ENCODE data around the gene RGL2. TPM values are rescaled to one million over a fixed set of nuclear protein-coding genes. Genes with fewer than 3 reads are reported as not detected.

The RGL2 gene
- total RNA-seq, 1 experiment from 2014 or later, result 71.3 TPM

DNA sequence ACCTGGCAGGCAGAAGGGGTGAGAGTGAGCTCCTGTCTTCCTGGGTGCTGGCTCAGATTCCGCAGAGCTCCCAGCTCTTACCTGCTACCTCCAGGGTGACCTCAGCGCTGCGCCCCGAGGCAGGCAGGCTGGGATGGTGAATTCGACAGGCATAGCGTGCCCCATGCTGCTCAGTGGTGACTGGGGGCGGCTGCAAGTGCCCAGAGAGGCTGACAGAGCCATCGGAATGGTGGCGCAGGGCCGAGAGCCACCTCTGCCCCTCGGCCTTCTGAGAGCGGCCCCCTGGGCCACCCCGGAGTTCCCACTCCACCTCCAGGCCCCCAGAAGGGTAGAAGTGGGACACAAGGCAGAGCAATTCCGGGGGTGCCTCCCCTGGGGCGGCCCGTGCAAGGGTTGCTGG, 5.5 kb upstream of the RGL2 start:
- Mint-ChIP-seq H3K27me3 (ENCODE audit: insufficient read depth, unreplicated experiment) (no peaks in the 10 kb centered on the region), H3K36me3 (ENCODE audit: insufficient read depth, unreplicated experiment) (peaks cover 25% of the 10 kb centered on the region), H3K4me1 (ENCODE audit: low read depth, unreplicated experiment) (no peaks in the 10 kb centered on the region), H3K4me3 (ENCODE audit: unreplicated experiment) (no peak overlapping the region), H3K27ac (ENCODE audit: unreplicated experiment) (no peak overlapping the region), H3K9me3 (ENCODE audit: unreplicated experiment) (no peaks in the 10 kb centered on the region)
- ChIA-PET CTCF (no interaction called here), POLR2A (no interaction called here)
- no peak for DNase-seq
- H3K9me3 ChIP-seq, result no peaks in the 10 kb centered on the region
- intact Hi-C loops (cut with micrococcal nuclease; ENCODE audit: unreplicated experiment), result no loop called here
- H3K4me3 ChIP-seq (ENCODE audit: low read depth, low read length), result no peak overlapping the region
- no TSS peak for BruUV-seq (replicated peaks)
- TF ChIP-seq CTCF (IDR thresholded peaks at IDR 0.05; ENCODE audit: insufficient read depth in 1 of 2, low read depth in 1 of 2, low read length in 1 of 2, severe bottlenecking in 1 of 2, unreplicated experiment in 1 of 2), result no peak
- no peaks in the 10 kb centered on the region; the same call in 1 of the 2 replicates for H3K4me1 ChIP-seq
- no peaks in the 10 kb centered on the region for H3K36me3 ChIP-seq (ENCODE audit: control insufficient read depth, insufficient read depth, low read length)
- H3K27me3 ChIP-seq (replicated peaks; ENCODE audit: control insufficient read depth, insufficient read depth, low read length), result no peaks in the 10 kb centered on the region

DNA sequence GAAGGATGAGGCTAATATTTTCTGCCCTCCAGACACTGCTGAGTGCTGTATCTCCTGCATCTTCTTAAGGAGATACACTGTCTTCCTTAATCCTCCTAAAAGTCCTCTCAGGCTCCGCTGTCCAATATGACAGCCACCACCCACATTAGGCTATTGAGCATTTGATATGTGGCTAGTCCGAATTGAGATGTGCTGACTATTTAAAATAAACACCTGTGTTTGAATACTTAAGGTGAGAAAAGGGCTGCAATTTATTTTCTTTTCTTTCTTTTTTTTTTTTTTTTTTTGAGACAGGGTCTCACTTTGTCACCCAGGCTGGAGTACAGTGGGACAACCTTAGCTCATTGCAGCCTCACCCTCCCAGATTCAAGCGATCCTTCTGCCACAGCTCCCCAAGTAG, 3.1 kb upstream of the RGL2 start:
- Histone ChIP-seq H3K4me1 (peaks cover 6% of the 10 kb centered on the region), H3K36me3 (ENCODE audit: control insufficient read depth, insufficient read depth, low read length) (no peaks in the 10 kb centered on the region; the same call in 1 of the 2 replicates), H3K9me3 (no peaks in the 10 kb centered on the region), H3K4me3 (ENCODE audit: low read depth, low read length) (no peak overlapping the region), H3K27me3 (replicated peaks; ENCODE audit: control insufficient read depth, insufficient read depth, low read length) (no peaks in the 10 kb centered on the region)
- Mint-ChIP-seq H3K27me3 (ENCODE audit: insufficient read depth, unreplicated experiment) (no peaks in the 10 kb centered on the region), H3K4me1 (ENCODE audit: low read depth, unreplicated experiment) (peaks cover 6% of the 10 kb centered on the region), H3K4me3 (ENCODE audit: unreplicated experiment) (no peak overlapping the region), H3K9me3 (ENCODE audit: unreplicated experiment) (no peaks in the 10 kb centered on the region), H3K36me3 (ENCODE audit: insufficient read depth, unreplicated experiment) (peaks cover 43% of the 10 kb centered on the region), H3K27ac (ENCODE audit: unreplicated experiment) (no peak overlapping the region)
- intact Hi-C loops (cut with micrococcal nuclease; ENCODE audit: unreplicated experiment), result no loop called here
- no TSS peak for BruUV-seq (replicated peaks)
- no peak for TF ChIP-seq CTCF (IDR thresholded peaks at IDR 0.05; ENCODE audit: insufficient read depth in 1 of 2, low read depth in 1 of 2, low read length in 1 of 2, severe bottlenecking in 1 of 2, unreplicated experiment in 1 of 2)
- ChIA-PET POLR2A (interaction anchor here (0.7 kb wide), 1 partner anchor 128 kb away, joined by 13 read pairs; no protein-coding TSS in a partner anchor), CTCF (no interaction called here)
- DNase-seq, result no peak

DNA sequence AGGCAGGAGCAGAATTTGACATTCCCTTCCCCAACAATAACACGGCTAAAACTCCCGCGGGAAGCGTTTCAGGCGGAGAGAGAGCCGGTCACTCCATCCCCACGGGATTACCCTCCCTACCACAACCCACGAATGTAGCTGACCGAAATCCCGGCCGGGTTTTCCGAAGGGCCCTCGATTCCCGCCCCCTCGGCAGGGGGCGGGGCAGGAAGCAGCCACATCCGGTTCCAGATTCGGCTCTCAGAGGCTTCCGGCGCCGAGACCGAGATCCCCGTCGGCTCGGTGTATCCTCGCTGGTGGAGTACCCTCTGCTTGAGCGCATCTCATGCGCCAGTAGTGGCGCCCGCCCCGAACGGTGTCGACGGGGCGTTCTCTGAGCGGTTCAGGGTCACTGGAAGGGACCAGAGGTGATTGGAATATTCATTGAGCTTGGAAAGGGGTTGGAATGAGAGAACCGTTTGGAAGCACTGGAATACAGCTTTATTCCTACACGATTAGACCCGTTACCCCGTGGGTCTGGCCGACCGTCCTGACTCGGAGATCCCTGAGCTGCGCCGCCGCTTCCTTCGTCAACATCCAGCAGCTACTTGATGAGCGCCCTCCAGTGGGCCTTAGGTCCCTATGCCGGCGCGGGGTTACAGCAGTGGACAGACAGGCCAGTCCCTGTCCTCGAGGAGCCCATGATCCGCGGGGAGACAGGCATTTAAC, 649 bp upstream of the RGL2 start:
- Histone ChIP-seq H3K4me1 (peaks cover 13% of the 10 kb centered on the region), H3K4me3 (ENCODE audit: low read depth, low read length) (peak overlapping the region; percentile 90), H3K36me3 (ENCODE audit: control insufficient read depth, insufficient read depth, low read length) (no peaks in the 10 kb centered on the region; the same call in none of the 2 replicates), H3K9me3 (no peaks in the 10 kb centered on the region), H3K27me3 (replicated peaks; ENCODE audit: control insufficient read depth, insufficient read depth, low read length) (no peaks in the 10 kb centered on the region)
- H3K4me1 Mint-ChIP-seq (ENCODE audit: low read depth, unreplicated experiment), result peaks cover 13% of the 10 kb centered on the region
- BruUV-seq (replicated peaks), result TSS peak; percentile 88
- peak overlapping the region; percentile 98 for H3K27ac Mint-ChIP-seq (ENCODE audit: unreplicated experiment)
- intact Hi-C loops (cut with micrococcal nuclease; ENCODE audit: unreplicated experiment), result loop anchor here (1.0 to 5.0 kb wide), 3 partner anchors 13 to 128 kb away; no protein-coding TSS in a partner anchor
- no peaks in the 10 kb centered on the region for H3K9me3 Mint-ChIP-seq (ENCODE audit: unreplicated experiment)
- H3K4me3 Mint-ChIP-seq (ENCODE audit: unreplicated experiment), result peak overlapping the region; percentile 95
- ChIA-PET POLR2A (interaction anchor here (0.6 to 1.7 kb wide), 6 partner anchors 10 to 327 kb away, joined by 3 to 19 read pairs (median 6); partner anchors contain the start of genes PFDN6, RPS18, VPS52 and WDR46), CTCF (interaction anchor here (0.8 to 1.4 kb wide), 11 partner anchors 9 to 127 kb away, joined by 3 to 20 read pairs (median 7); partner anchors contain the start of genes B3GALT4, PFDN6, TAPBP and WDR46)
- peak; percentile 89 to 91 for DNase-seq
- peak; percentile 65 to 80 for TF ChIP-seq CTCF (IDR thresholded peaks at IDR 0.05; ENCODE audit: insufficient read depth in 1 of 2, low read depth in 1 of 2, low read length in 1 of 2, severe bottlenecking in 1 of 2, unreplicated experiment in 1 of 2)
- peaks cover 51% of the 10 kb centered on the region for H3K36me3 Mint-ChIP-seq (ENCODE audit: insufficient read depth, unreplicated experiment)
- H3K27me3 Mint-ChIP-seq (ENCODE audit: insufficient read depth, unreplicated experiment), result no peaks in the 10 kb centered on the region

All from Caco-2 (cell line).